Measurements from ENCODE around the gene KIAA0513.
"Not testable (repeated sequence)": the region's sequence is repeated elsewhere in the genome, so short reads cannot be mapped to it uniquely, and the experiment has no call there.

KIAA0513 gene

DNA sequence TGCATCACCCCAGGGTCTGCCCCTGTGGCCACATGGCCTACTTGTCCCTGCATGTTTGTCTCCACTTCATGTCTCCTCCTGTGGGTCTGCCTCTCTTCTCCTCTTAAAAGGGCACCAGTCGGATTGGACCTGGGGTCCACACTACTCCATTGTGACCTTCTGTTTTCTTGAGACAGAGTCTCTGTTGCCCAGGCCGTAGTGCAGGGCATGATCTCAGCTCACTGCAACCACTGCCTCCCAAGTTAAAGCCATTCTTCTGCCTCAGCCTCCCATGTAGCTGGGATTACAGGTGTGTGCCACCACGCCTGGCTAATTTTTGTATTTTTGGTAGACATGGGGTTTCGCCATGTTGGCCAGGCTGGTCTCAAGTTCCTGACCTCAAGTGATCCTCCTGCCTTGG lies 4.6 kb downstream of the KIAA0513 start:
- Histone ChIP-seq H3K4me1 (ENCODE audit: control insufficient read depth, insufficient read depth, low read length) (peaks cover 26% of the 10 kb centered on the region), H3K27me3 (ENCODE audit: control insufficient read depth, insufficient read depth, low read length) (peaks cover 14% of the 10 kb centered on the region)
- not testable (repeated sequence) for H3K36me3 ChIP-seq (ENCODE audit: control insufficient read depth, insufficient read depth, low read length); H3K27ac ChIP-seq (ENCODE audit: low read depth, low read length); H3K9ac ChIP-seq (ENCODE audit: low read length); H3K4me3 ChIP-seq (ENCODE audit: low read depth, low read length); H3K9me3 ChIP-seq (ENCODE audit: control insufficient read depth, insufficient read depth, low read depth, low read length)

DNA sequence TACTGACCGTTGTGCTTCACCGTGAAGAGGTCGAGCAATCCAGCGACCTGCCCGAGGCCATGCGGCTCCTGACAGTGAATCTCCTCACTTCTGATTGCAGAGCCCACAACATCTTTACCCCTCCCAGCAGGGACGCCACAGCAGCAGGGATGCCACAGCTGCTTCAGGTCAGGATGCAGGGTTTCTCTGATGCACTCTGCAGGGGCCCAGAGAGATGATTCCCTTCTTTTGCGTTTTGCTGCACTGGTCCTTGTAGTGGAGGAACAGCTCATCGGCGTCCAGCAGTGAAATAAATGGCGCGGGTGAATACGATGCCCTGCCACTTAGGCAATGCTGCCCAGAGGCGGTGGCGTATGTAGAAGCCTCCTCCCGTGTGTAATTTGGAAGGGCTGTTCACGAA lies 5.6 kb downstream of the KIAA0513 start:
- peaks cover 25% of the 10 kb centered on the region for H3K4me1 ChIP-seq (ENCODE audit: control insufficient read depth, insufficient read depth, low read length)
- H3K27ac ChIP-seq (ENCODE audit: low read depth, low read length): no peak overlapping the region
- no peak overlapping the region for H3K9ac ChIP-seq (ENCODE audit: low read length)

DNA sequence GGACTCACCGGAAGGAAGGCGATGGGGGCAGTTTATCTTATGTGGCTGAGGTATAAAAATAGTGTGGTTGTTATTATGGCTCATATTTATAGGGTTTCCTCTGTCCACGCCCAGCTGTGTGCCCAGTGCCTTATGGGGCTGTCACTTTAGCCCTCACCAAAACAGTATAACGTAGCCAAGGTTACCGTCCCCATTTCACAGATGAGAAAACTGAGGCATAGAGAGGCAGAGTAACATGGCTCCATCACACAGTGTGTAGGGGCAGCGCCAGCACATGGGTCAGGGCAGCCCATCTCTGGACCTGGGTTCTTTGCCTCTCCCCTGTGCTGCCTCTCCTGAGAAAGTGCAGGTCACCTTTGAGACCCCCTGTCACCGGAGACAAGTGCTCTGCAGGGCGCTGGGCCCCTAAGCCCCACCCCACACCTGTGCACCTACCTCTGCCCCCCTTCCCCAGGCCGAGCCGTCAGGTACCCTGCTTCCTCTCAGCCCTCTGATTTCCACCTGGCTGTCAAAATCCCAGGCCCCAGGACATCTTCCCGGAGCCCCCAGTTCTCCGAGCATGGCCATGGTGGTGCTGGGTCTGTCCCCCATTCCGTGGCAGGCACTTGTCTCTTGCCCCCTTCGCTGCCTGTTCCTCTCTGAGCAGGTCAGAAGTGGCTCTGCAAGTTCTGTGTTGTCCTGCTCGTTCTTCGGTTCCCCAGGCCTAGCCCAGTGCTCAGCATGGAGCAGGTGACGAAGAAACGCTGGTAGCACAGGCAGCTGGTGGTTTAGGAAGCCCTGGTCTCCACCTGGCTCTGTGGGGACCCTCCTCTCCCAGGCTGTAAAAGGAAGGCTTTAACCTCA lies 7.2 kb downstream of the KIAA0513 start:
- Histone ChIP-seq H3K27ac (ENCODE audit: low read depth, low read length) (no peak overlapping the region), H3K9me3 (ENCODE audit: control insufficient read depth, insufficient read depth, low read depth, low read length) (no peaks in the 10 kb centered on the region), H3K4me3 (ENCODE audit: low read depth, low read length) (no peak overlapping the region), H3K9ac (ENCODE audit: low read length) (no peak overlapping the region), H3K4me1 (ENCODE audit: control insufficient read depth, insufficient read depth, low read length) (peaks cover 9% of the 10 kb centered on the region), H3K27me3 (ENCODE audit: control insufficient read depth, insufficient read depth, low read length) (no peaks in the 10 kb centered on the region), H3K36me3 (ENCODE audit: control insufficient read depth, insufficient read depth, low read length) (no peaks in the 10 kb centered on the region)

More for the DNA sequence above, 5.6 kb downstream of the KIAA0513 start:
- no peak overlapping the region for H3K4me3 ChIP-seq (ENCODE audit: low read depth, low read length)
- no peaks in the 10 kb centered on the region for H3K9me3 ChIP-seq (ENCODE audit: control insufficient read depth, insufficient read depth, low read depth, low read length)
- no peaks in the 10 kb centered on the region for H3K36me3 ChIP-seq (ENCODE audit: control insufficient read depth, insufficient read depth, low read length)
- peaks cover 12% of the 10 kb centered on the region for H3K27me3 ChIP-seq (ENCODE audit: control insufficient read depth, insufficient read depth, low read length)

DNA sequence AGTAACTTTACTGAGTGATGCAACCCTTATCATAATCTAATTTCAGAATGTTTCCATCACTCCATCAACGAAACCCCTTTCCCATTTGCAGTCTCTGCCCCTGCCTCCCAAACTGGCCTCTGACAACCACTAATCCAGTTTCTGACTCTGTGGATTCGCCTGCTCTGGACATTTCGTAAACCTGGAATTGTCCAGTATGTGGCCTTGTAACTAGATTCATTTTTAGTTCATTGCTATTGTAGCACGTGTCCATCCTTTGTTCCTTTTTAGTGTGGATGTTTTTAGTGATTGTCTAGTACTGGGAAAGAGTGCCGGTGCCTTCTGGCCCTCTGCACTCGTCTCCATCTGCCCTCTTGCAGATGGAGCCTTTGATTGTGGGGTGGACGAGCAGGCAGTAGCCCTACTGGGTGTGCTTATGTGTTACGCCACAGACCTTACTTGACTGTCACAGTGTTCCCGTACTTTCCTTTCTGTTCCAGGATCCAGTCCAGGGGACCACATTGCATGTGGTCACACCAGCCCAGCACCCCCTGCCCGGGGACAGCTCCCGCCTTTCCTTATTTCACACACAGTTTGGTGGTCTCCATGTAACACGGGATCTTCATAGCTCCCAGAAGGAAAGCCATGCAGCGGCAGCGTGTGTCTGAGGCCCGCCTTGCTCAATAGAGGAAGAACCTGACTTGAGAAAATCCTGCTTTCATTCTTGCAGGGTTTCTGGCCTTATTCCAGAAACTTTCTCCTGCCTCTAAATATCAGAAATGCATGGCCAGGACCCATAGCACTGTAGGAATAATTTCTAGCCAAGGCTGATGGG lies 8.8 kb downstream of the KIAA0513 start:
- Histone ChIP-seq H3K27me3 (ENCODE audit: control insufficient read depth, insufficient read depth, low read length) (no peaks in the 10 kb centered on the region), H3K27ac (ENCODE audit: low read depth, low read length) (no peak overlapping the region), H3K36me3 (ENCODE audit: control insufficient read depth, insufficient read depth, low read length) (no peaks in the 10 kb centered on the region), H3K9ac (ENCODE audit: low read length) (no peak overlapping the region), H3K4me1 (ENCODE audit: control insufficient read depth, insufficient read depth, low read length) (peaks cover 6% of the 10 kb centered on the region), H3K4me3 (ENCODE audit: low read depth, low read length) (no peak overlapping the region), H3K9me3 (ENCODE audit: control insufficient read depth, insufficient read depth, low read depth, low read length) (no peaks in the 10 kb centered on the region)

DNA sequence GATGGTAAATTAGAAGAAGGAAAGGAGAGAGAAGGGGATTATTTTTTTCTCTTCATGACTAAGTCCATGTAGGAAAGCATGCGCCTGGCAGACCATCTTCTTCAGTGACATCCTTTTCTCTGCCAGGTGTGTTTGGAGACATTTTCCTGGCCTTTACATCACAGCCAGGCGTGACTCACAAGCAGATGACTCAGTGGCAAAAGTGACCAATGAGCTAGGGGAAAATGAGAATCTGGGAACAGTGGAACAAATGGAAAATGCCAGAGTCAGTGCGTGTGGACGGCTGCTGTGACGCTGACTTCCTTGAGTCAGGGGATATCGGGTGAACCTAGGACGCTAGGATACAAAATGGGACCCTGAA lies 9.4 kb downstream of the KIAA0513 start:
- H3K27me3 ChIP-seq (ENCODE audit: control insufficient read depth, insufficient read depth, low read length): no peaks in the 10 kb centered on the region
- peaks cover 6% of the 10 kb centered on the region for H3K4me1 ChIP-seq (ENCODE audit: control insufficient read depth, insufficient read depth, low read length)
- H3K27ac ChIP-seq (ENCODE audit: low read depth, low read length): no peak overlapping the region
- H3K4me3 ChIP-seq (ENCODE audit: low read depth, low read length): no peak overlapping the region
- H3K9ac ChIP-seq (ENCODE audit: low read length): no peak overlapping the region
- H3K9me3 ChIP-seq (ENCODE audit: control insufficient read depth, insufficient read depth, low read depth, low read length): no peaks in the 10 kb centered on the region
- H3K36me3 ChIP-seq (ENCODE audit: control insufficient read depth, insufficient read depth, low read length): no peaks in the 10 kb centered on the region

DNA sequence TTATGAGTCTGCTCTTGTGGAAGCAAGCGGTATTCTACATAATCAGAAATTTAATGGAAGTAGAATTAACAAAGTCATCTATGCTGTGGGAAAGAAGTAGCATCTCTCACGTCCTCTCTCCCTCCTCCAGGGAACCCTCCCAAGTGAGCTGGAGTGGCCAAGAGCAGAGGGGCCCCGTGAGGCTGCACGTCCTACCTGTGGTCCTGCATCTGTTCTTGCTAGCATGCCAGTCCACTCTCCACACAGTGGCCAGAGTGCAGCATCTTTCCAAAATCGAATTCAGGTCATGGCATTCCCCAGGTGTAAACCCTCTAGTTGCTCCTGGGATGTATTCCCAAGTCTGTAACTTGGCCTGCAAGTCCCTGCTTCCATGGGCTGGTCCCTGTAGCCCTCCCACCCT lies 10.1 kb downstream of the KIAA0513 start:
- no peaks in the 10 kb centered on the region for H3K9me3 ChIP-seq (ENCODE audit: control insufficient read depth, insufficient read depth, low read depth, low read length)
- no peak overlapping the region for H3K27ac ChIP-seq (ENCODE audit: low read depth, low read length)
- H3K4me3 ChIP-seq (ENCODE audit: low read depth, low read length): no peak overlapping the region
- no peak overlapping the region for H3K9ac ChIP-seq (ENCODE audit: low read length)
- H3K4me1 ChIP-seq (ENCODE audit: control insufficient read depth, insufficient read depth, low read length): peaks cover 6% of the 10 kb centered on the region
- H3K36me3 ChIP-seq (ENCODE audit: control insufficient read depth, insufficient read depth, low read length): no peaks in the 10 kb centered on the region
- no peaks in the 10 kb centered on the region for H3K27me3 ChIP-seq (ENCODE audit: control insufficient read depth, insufficient read depth, low read length)

DNA sequence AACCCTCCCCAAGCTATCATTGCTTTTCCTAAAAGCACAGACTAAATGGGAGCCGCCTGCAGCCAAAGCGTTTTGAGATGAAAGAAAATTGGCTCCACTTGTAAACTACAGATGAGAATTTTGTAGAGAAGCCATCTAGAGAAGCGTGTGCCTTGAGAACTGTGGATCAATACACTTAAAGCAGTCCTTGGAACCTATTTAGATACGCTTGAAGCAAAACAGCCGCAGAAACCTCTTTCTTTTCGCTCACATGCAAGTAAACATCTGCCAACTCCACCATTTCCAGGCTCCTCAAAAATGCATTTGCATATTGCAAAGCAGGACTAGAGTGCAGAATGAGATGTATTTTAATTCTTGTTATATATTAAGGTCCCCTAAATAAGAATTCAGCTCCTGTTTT lies 13.1 kb downstream of the KIAA0513 start:
- no peak overlapping the region for H3K4me3 ChIP-seq (ENCODE audit: low read depth, low read length)
- H3K9ac ChIP-seq (ENCODE audit: low read length): no peak overlapping the region
- H3K36me3 ChIP-seq (ENCODE audit: control insufficient read depth, insufficient read depth, low read length): no peaks in the 10 kb centered on the region
- no peaks in the 10 kb centered on the region for H3K27me3 ChIP-seq (ENCODE audit: control insufficient read depth, insufficient read depth, low read length)
- no peaks in the 10 kb centered on the region for H3K4me1 ChIP-seq (ENCODE audit: control insufficient read depth, insufficient read depth, low read length)
- no peak overlapping the region for H3K27ac ChIP-seq (ENCODE audit: low read depth, low read length)
- H3K9me3 ChIP-seq (ENCODE audit: control insufficient read depth, insufficient read depth, low read depth, low read length): no peaks in the 10 kb centered on the region

DNA sequence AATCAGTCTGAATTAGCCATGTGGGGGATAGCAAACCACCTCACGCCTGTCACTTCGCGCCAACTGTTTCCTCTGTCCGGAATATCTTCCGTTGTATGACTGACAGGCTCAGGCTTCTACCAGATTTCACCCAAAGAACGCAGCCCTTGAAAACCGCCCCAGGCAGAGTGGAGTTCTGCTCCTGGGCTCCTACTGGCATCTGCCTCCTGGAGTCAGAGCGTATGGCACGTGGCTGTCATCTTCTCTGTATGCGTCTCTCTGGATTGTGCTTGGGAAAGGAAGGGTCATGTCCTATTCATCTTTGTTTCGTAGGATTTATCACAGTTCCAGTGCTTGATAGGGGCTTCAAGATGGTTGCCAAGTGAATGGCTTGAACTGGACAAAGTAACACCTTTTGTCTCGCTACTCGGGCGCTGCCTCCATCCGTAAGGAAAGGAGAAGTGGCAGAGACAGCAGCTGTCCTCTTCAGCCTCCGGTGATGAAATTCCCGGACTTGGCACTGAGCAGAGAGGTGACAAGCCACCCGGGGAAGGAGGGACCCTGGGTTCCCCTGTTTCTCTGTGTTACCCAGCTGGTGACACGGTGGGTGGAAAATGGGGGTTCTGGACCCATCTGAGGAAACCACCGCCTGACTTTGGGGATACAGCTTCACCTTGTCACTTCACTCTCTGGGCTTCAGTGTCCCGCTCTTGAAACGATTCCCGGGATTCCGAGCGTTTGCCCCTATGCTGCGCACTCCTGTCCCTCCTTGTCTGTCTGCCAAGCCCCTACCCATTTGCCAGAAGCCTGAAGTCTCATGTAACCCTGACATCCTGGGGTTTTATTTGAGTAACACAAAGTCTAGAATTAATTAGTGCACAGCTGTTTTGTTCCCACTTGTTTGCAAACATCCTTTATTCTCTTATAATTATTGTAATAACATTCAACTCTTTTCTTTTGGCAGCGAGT lies 13.9 kb downstream of the KIAA0513 start:
- no peak overlapping the region for H3K4me3 ChIP-seq (ENCODE audit: low read depth, low read length)
- no peaks in the 10 kb centered on the region for H3K27me3 ChIP-seq (ENCODE audit: control insufficient read depth, insufficient read depth, low read length)
- H3K36me3 ChIP-seq (ENCODE audit: control insufficient read depth, insufficient read depth, low read length): no peaks in the 10 kb centered on the region
- no peak overlapping the region for H3K9ac ChIP-seq (ENCODE audit: low read length)
- H3K9me3 ChIP-seq (ENCODE audit: control insufficient read depth, insufficient read depth, low read depth, low read length): no peaks in the 10 kb centered on the region
- H3K27ac ChIP-seq (ENCODE audit: low read depth, low read length): no peak overlapping the region
- no peaks in the 10 kb centered on the region for H3K4me1 ChIP-seq (ENCODE audit: control insufficient read depth, insufficient read depth, low read length)

DNA sequence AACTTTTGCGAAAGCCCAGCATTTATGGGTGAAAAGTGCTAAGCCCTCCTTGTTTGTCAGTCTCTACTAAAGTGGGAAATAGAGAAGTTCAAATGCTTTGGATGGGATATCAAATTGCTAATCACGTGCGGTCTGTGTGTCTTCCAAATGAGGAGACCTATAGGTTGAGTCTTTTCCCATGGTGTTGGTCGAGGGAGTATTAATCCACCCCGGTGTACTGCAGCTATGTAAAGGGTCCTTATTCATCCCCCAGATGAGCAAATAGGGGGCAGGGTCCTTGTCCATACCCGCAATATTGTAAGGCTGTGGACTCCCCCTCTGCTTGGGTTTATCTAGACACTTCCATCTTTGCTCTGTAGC lies 14.6 kb downstream of the KIAA0513 start:
- Histone ChIP-seq H3K27ac (ENCODE audit: low read depth, low read length) (no peak overlapping the region), H3K36me3 (ENCODE audit: control insufficient read depth, insufficient read depth, low read length) (no peaks in the 10 kb centered on the region), H3K4me1 (ENCODE audit: control insufficient read depth, insufficient read depth, low read length) (no peaks in the 10 kb centered on the region; the same call in 1 of the 2 replicates), H3K9ac (ENCODE audit: low read length) (no peak overlapping the region), H3K4me3 (ENCODE audit: low read depth, low read length) (no peak overlapping the region), H3K9me3 (ENCODE audit: control insufficient read depth, insufficient read depth, low read depth, low read length) (no peaks in the 10 kb centered on the region), H3K27me3 (ENCODE audit: control insufficient read depth, insufficient read depth, low read length) (no peaks in the 10 kb centered on the region)

DNA sequence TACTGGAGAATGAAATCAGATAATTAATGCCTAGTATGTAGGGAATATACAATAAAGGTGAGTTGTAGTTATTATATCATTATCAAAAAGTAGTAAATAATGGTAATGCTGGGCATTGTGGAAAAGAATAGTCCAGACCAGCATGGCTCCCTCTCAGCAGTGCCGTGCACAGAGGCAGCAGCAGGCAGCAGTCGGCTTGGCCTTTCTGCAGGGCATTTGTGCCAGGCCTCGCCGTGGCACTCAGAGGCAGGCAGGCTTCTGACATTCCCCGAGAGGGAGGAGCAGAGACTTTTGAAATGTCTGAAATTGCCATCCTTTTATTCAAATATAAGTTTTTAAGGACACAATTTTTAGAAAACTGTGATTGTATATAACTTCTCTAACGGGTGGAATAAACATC lies 15.0 kb downstream of the KIAA0513 start:
- H3K27ac ChIP-seq (ENCODE audit: low read depth, low read length): no peak overlapping the region
- no peaks in the 10 kb centered on the region for H3K36me3 ChIP-seq (ENCODE audit: control insufficient read depth, insufficient read depth, low read length)
- no peak overlapping the region for H3K9ac ChIP-seq (ENCODE audit: low read length)
- H3K9me3 ChIP-seq (ENCODE audit: control insufficient read depth, insufficient read depth, low read depth, low read length): no peaks in the 10 kb centered on the region
- no peaks in the 10 kb centered on the region for H3K27me3 ChIP-seq (ENCODE audit: control insufficient read depth, insufficient read depth, low read length)
- H3K4me1 ChIP-seq (ENCODE audit: control insufficient read depth, insufficient read depth, low read length): peaks cover 2% of the 10 kb centered on the region; the same call in 1 of the 2 replicates
- H3K4me3 ChIP-seq (ENCODE audit: low read depth, low read length): no peak overlapping the region
